GM12878 (cell line): ENCODE measurements around the gene LGALS4. TPM values are rescaled to one million over a fixed set of nuclear protein-coding genes. Genes with fewer than 3 reads are reported as not detected.
"Not testable (repeated sequence)": the region's sequence is repeated elsewhere in the genome, so short reads cannot be mapped to it uniquely, and the experiment has no call there.

Source experiments
- ATAC-seq: fragments of 200-7000 bp; cut with Tn5 transposase; 3 replicates; pipeline ENCODE4 v1.9.1; 2020; ENCODE audit warnings: mild to moderate bottlenecking, moderate library complexity
- BruUV-seq: library from RNA; stranded (reverse); fragments of 400-500 nt; replicated peaks from 2 replicates; lab custom pipeline; 2021; lab: Mats Ljungman, UMichigan
- CTCF ChIA-PET: fragments of 300-600 bp; sonication (Branson Sonifier 250); formaldehyde crosslinking; extraction: SDS; loops from one replicate; lab custom pipeline; 2021; ENCODE audit warnings: inconsistent platforms; lab: Yijun Ruan, JAX
- POLR2A ChIA-PET: fragments of 350-600 bp; formaldehyde crosslinking; extraction: SDS; loops from one replicate; lab custom pipeline; 2021; ENCODE audit warnings: inconsistent platforms; lab: Charles Lee
- RAD21 ChIA-PET: fragments of 300-600 bp; sonication (Branson Sonifier 250); formaldehyde crosslinking; loops from one replicate; lab custom pipeline; 2023; ENCODE audit warnings: antibody characterized with exemption; ENCODE audit not compliant: unreplicated experiment; lab: Charles Lee
- SMC1A ChIA-PET: fragments of 300-600 bp; sonication (Branson Sonifier 250); formaldehyde crosslinking; loops from one replicate; lab custom pipeline; 2023; ENCODE audit not compliant: unreplicated experiment, uncharacterized antibody; lab: Charles Lee
- DNase-seq: peaks from one replicate; pipeline ENCODE4 v3.0.0-alpha.2; 2011; ENCODE audit warnings: low read depth, low spot score
- FAIRE-seq: peaks from 3 replicates; lab custom pipeline; 2011; peaks lifted over from hg19 to GRCh38; lab: Jason Lieb, UNC
- H2AFZ ChIP-seq: 2 replicates; pipeline ENCODE4 v1.6.0; 2011; ENCODE audit warnings: low read depth, low read length, control low read depth; ENCODE audit not compliant: control insufficient read depth
- H3K27ac ChIP-seq: 2 replicates; pipeline ENCODE4 v1.5.1; 2011; ENCODE audit warnings: control low read depth; ENCODE audit not compliant: control insufficient read depth, insufficient read depth
- H3K27me3 ChIP-seq, 2 experiments: replicated peaks in 1 of 2; 2 replicates each; pipeline versions ENCODE4 v1.6.0 to v1.6.1; 2011; ENCODE audit warnings: low read length in 1 of 2; ENCODE audit not compliant: control insufficient read depth in 2 of 2, insufficient read depth in 2 of 2
- H3K36me3 ChIP-seq, 2 experiments: 2 replicates each; pipeline ENCODE4 v1.5.1; 2011; ENCODE audit warnings: low read length in 1 of 2; ENCODE audit not compliant: control insufficient read depth in 2 of 2, insufficient read depth in 2 of 2
- H3K4me1 ChIP-seq: 2 replicates; pipeline ENCODE4 v1.6.1; 2011; ENCODE audit warnings: mild to moderate bottlenecking, low read length, moderate library complexity, mixed read lengths; ENCODE audit not compliant: control insufficient read depth, insufficient read depth
- H3K4me2 ChIP-seq: 2 replicates; pipeline ENCODE4 v1.6.0; 2011; ENCODE audit warnings: control low read depth; ENCODE audit not compliant: control insufficient read depth, insufficient read depth
- H3K4me3 ChIP-seq: fragments of 200-600 bp; sonication (generic); 2 replicates; pipeline ENCODE4 v1.5.1; 2016
- H3K79me2 ChIP-seq: 2 replicates; pipeline ENCODE4 v1.6.0; 2011; ENCODE audit warnings: low read length; ENCODE audit not compliant: control insufficient read depth, insufficient read depth
- H3K9ac ChIP-seq: 2 replicates; pipeline ENCODE4 v1.8.0; 2011; ENCODE audit warnings: low read length, control low read depth, mixed read lengths; ENCODE audit not compliant: control insufficient read depth, insufficient read depth
- H3K9me3 ChIP-seq: replicated peaks from 3 replicates; pipeline ENCODE4 v1.5.1; 2011; ENCODE audit warnings: mild to moderate bottlenecking, low read length; ENCODE audit not compliant: control insufficient read depth, insufficient read depth
- H4K20me1 ChIP-seq: 2 replicates; pipeline ENCODE4 v1.6.0; 2011; ENCODE audit not compliant: control insufficient read depth, insufficient read depth
- BHLHE40 ChIP-seq, 2 experiments: fragments of 450-650 bp in 1 of 2; IDR thresholded peaks; 2 replicates each; pipeline ENCODE4 v1.6.1; 2011 to 2017; ENCODE audit warnings: low read depth in 2 of 2, borderline replicate concordance in 1 of 2, improper control_type of control experiment in 1 of 2, low read length in 1 of 2, mild to moderate bottlenecking in 1 of 2
- RFX5 ChIP-seq: IDR thresholded peaks from 2 replicates; pipeline ENCODE4 v1.6.1; 2011; ENCODE audit warnings: low read depth, low read length, improper control_type of control experiment
- SPI1 ChIP-seq: IDR thresholded peaks from 2 replicates; pipeline ENCODE4 v1.6.1; 2011; ENCODE audit warnings: low read depth, mild to moderate bottlenecking, low read length, moderate library complexity, borderline replicate concordance; ENCODE audit not compliant: insufficient read depth
- SUPT20H ChIP-seq: IDR thresholded peaks from 2 replicates; pipeline ENCODE4 v1.6.1; 2011; ENCODE audit warnings: low read depth, mild to moderate bottlenecking, low read length, moderate library complexity, borderline replicate concordance; ENCODE audit not compliant: control insufficient read depth
- WGBS: methylation state at CpG from one replicate; pipeline ENCODE4 v1.1.6; 2016; ENCODE audit warnings: low lambda C conversion rate; ENCODE audit not compliant: insufficient replicate concordance, insufficient coverage; ENCODE audit errors: missing lambda C conversion rate; 5-methylcytosine and 5-hydroxymethylcytosine counted together
- in situ Hi-C: fragments of 300-500 bp; cut with MboI; formaldehyde crosslinking; loops from 9 replicates; pipeline ENCODE4 v1.14.3; 2018; ENCODE audit warnings: mixed read lengths
- intact Hi-C: fragments of 100-400 bp; cut with micrococcal nuclease; formaldehyde crosslinking; loops from one replicate; pipeline ENCODE4 v1.14.2; 2022; ENCODE audit not compliant: unreplicated experiment
- polyA plus RNA-seq, 11 experiments: library from polyadenylated mRNA; depleted of rRNA in 4 of 11; unstranded in 6 of 11; stranded (reverse) in 5 of 11; fragments of >200 nt; fragmentation: Nextera tagmentation in 4 of 11; fragmentation: Illumina TruSeq in 1 of 11; extraction: Ambion mirVana in 4 of 11; extraction: Trizol in 1 of 11; gene quantifications; 1 replicate in 1 of 11; 2 replicates in 10 of 11; pipeline versions ENCODE4 v1.2.1 to v1.2.3, GENCODE V29; 2011 to 2016; ENCODE audit warnings: inconsistent platforms in 2 of 11, missing spikeins in 2 of 11, low read depth in 1 of 11
- total RNA-seq, 4 experiments: library from RNA; depleted of rRNA in 3 of 4; stranded (reverse); fragments of >200 nt in 3 of 4; fragmentation: Illumina TruSeq in 1 of 4; extraction: Trizol in 1 of 4; gene quantifications; 2 replicates each; pipeline versions ENCODE4 v1.2.1 to v1.2.3, GENCODE V29; 2013 to 2021

Gene LGALS4
- total and polyA plus RNA-seq, 10 of the 15 experiments (the other 5 are each of a cell fraction or from before 2014, with no cell fraction given), result 0.13 to 2.1 (median 0.26) TPM; not detected in 4

DNA sequence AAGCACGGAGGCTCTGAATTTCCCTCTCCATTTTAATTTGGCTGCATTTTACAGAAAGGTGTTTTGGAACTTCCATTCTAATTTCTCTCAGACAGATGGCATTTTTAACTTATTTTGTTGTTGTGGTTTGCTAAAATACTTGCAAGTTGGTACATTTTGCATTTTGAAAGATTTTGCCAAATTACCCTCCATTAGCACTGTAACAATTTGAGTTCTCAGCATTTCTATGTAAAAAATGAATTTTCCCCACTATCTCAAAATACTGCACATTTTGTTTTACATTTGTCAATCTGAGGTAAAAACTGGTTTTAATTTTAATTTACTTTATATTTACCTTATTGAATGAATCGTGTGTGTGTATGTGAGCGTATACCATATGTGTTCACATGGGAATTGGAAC lies 44.1 kb upstream of the LGALS4 start:
- Histone ChIP-seq H3K9ac (no peak overlapping the region), H4K20me1 (no peaks in the 10 kb centered on the region), H3K4me2 (peak overlapping the region; percentile 55; the same call in 1 of the 2 replicates), H3K4me1 (peaks cover 25% of the 10 kb centered on the region)
- SMC1A ChIA-PET, result interaction anchor here (1.3 to 3.2 kb wide), 2 partner anchors 11 to 17 kb away, joined by 3 to 39 read pairs; no protein-coding TSS in a partner anchor
- TF ChIP-seq SPI1 (no peak), RFX5 (no peak), BHLHE40 (IDR thresholded peaks at IDR 0.05; ENCODE audit: borderline replicate concordance in 1 of 2, low read depth in 2 of 2, low read length in 1 of 2) (no peak), SUPT20H (no peak)
- TF ChIP-seq, all 136 proteins: peak for 0
- no peak for DNase-seq
- H3K36me3 ChIP-seq, result no peaks in the 10 kb centered on the region
- ChIA-PET RAD21 (interaction anchor here (1.1 to 2.2 kb wide), 4 partner anchors 8 to 222 kb away, joined by 3 to 22 read pairs (median 12); no protein-coding TSS in a partner anchor), CTCF (interaction anchor here (1.4 to 2.2 kb wide), 3 partner anchors 9 to 12 kb away, joined by 4 to 17 read pairs (median 5); no protein-coding TSS in a partner anchor), POLR2A (interaction anchor here (0.7 to 2.2 kb wide), 8 partner anchors 8 to 482 kb away, joined by 3 to 15 read pairs (median 6); partner anchors contain the start of genes ACTN4, PSMD8 and RINL)
- no peak for FAIRE-seq
- peaks cover 3% of the 10 kb centered on the region for H3K79me2 ChIP-seq
- no TSS peak for BruUV-seq
- no peak for ATAC-seq
- H3K9me3 ChIP-seq, result no peaks in the 10 kb centered on the region
- no peak overlapping the region for H3K27ac ChIP-seq
- no peaks in the 10 kb centered on the region for H3K27me3 ChIP-seq
- in situ Hi-C loops (no loop called here), intact Hi-C loops (no loop called here)
- H2AFZ ChIP-seq, result no peak overlapping the region
- 2% methylated on average over 3 of the region's 3 CpGs for WGBS
- H3K4me3 ChIP-seq, result no peak overlapping the region

GRCh38 chr19:38855751-38856150 lies 43.0 kb upstream of the LGALS4 start:
- POLR2A ChIA-PET, CTCF ChIA-PET, DNase-seq, H3K27ac ChIP-seq, RAD21 ChIA-PET, H3K27me3 ChIP-seq, intact Hi-C loops, H2AFZ ChIP-seq, H3K4me2 ChIP-seq, H3K9ac ChIP-seq, BruUV-seq, ATAC-seq, H3K4me3 ChIP-seq, H3K36me3 ChIP-seq, in situ Hi-C loops, H3K9me3 ChIP-seq, H4K20me1 ChIP-seq, H3K79me2 ChIP-seq, FAIRE-seq: not testable (repeated sequence)
- 97% methylated on average over 20 of the region's 37 CpGs for WGBS
- peaks cover 26% of the 10 kb centered on the region for H3K4me1 ChIP-seq
- SMC1A ChIA-PET, result interaction anchor here (3.2 kb wide), 1 partner anchor 12 kb away, joined by 39 read pairs; no protein-coding TSS in a partner anchor

GRCh38 chr19:38854961-38855360 lies 42.2 kb upstream of the LGALS4 start:
- CTCF ChIA-PET, SMC1A ChIA-PET, H3K27ac ChIP-seq, FAIRE-seq, DNase-seq, BruUV-seq, H3K4me2 ChIP-seq, intact Hi-C loops, H3K9me3 ChIP-seq, H2AFZ ChIP-seq, H3K4me3 ChIP-seq, H3K27me3 ChIP-seq, in situ Hi-C loops, ATAC-seq, POLR2A ChIA-PET, H3K9ac ChIP-seq, H3K36me3 ChIP-seq, H4K20me1 ChIP-seq, H3K79me2 ChIP-seq: not testable (repeated sequence)
- 100% methylated on average over 1 of the region's 3 CpGs for WGBS
- H3K4me1 ChIP-seq, result peaks cover 26% of the 10 kb centered on the region
- RAD21 ChIA-PET, result interaction anchor here (0.7 kb wide), 1 partner anchor 304 kb away, joined by 3 read pairs; no protein-coding TSS in a partner anchor
